Heart left ventricle (tissue), 13 donors: ENCODE results near the gene SSH2.

Source experiments
- POLR2A ChIP-seq, 2 donors: fragments of 450-650 bp; IDR thresholded peaks; one replicate each; pipeline ENCODE4 v1.6.1; 2017; ENCODE audit warnings: antibody characterized with exemption in 2 of 2, mild to moderate bottlenecking in 2 of 2, moderate library complexity in 2 of 2
- TF ChIP-seq, protein P1 (sequence below), 12 donors: fragments of 200-600 bp; sonication (generic) in 4 of 12; IDR thresholded peaks; one replicate each; pipeline versions ENCODE4 v1.5.0 to v1.8.0; 2018 to 2022; ENCODE audit warnings: antibody characterized with exemption in 12 of 12, mild to moderate bottlenecking in 5 of 12
- donor health status: ischemic (EF 13 %, LVEDD 7.1; RV severe dilation, severe dysfunction).
- donor health status: DM: no; HTN: yes; CAD: no.
- donor health status: DM: no; HTN: no; CAD: no.
- donor health status: ischemic (EF 25% LVEDD 6.9; RV normal size, moderate dysfunction).
- donor health status: ischemic (EF 25% LVEDD 5.7; RV mildly dilated, moderate dysfunction).
- donor health status: ischemic (EF 35%, LVEDD 5.7; RV mildly dilated, moderate dysfunction).
- donor health status: nonischemic (EF 11% LVEDD 7.7; RV severe dilation, severe dysfunction).
- donor health status: DM: yes; HTN: yes; CAD: no.
- donor health status: PGD.
- donor health status: ischemic (EF 29% LVEDD 5.4; RV normal size, mild dysfunction).
- donor health status: nonischemic (EF 23%, LVEDD 6.1; RV moderate dilation, normal function).

DNA sequence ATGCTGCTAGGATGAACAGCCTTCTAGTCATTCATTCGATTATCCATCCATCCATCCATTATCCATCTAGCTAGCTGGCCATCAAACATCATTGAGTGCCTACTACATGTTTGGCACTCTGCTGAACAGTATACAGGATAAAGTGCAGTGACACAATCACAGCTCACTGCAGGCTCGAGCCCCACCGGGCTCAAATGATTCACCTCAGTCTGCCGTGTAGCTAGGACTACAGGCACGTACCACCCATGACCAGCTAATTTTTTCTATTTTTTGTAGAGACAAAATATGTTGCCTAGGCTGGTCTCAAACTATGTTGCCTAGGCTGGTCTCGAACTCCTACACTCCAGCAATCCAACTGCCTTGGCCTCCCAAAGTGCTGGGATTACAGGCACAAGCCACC is 50.0 kb downstream of the SSH2 start:
- TF ChIP-seq POLR2A (IDR thresholded peaks at IDR 0.05) = no peak
- TF ChIP-seq, protein P1, sequence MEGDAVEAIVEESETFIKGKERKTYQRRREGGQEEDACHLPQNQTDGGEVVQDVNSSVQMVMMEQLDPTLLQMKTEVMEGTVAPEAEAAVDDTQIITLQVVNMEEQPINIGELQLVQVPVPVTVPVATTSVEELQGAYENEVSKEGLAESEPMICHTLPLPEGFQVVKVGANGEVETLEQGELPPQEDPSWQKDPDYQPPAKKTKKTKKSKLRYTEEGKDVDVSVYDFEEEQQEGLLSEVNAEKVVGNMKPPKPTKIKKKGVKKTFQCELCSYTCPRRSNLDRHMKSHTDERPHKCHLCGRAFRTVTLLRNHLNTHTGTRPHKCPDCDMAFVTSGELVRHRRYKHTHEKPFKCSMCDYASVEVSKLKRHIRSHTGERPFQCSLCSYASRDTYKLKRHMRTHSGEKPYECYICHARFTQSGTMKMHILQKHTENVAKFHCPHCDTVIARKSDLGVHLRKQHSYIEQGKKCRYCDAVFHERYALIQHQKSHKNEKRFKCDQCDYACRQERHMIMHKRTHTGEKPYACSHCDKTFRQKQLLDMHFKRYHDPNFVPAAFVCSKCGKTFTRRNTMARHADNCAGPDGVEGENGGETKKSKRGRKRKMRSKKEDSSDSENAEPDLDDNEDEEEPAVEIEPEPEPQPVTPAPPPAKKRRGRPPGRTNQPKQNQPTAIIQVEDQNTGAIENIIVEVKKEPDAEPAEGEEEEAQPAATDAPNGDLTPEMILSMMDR (IDR thresholded peaks at IDR 0.05) = no peak
